GM18511 (cell line): ENCODE measurements around the gene TECTB.

ENCODE experiments used
- ATAC-seq: cut with Tn5 transposase; IDR thresholded peaks from one replicate; pipeline ENCODE4 v1.9.1; 2021; ENCODE audit warnings: mild to moderate bottlenecking, moderate library complexity; ENCODE audit not compliant: unreplicated experiment

TECTB gene

DNA sequence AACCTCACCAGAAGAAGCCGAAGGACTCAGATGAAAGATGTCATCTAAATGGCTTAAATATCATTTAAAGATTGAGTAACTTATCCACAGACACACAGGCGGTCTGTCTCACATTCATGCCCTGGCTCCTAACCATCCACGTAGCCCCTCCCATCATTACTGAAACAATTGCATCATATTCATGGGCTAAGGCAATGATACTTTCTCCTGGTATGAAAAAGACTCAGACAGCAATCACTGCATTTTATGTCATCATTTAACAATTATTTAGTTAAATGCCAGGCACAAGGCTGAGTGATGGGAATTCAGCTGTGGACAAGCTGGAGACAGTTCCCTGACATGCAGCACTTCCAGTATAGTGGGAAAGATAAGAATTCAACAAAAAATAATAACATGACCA is 11.2 kb upstream of the TECTB start:
- ATAC-seq = no peak

DNA sequence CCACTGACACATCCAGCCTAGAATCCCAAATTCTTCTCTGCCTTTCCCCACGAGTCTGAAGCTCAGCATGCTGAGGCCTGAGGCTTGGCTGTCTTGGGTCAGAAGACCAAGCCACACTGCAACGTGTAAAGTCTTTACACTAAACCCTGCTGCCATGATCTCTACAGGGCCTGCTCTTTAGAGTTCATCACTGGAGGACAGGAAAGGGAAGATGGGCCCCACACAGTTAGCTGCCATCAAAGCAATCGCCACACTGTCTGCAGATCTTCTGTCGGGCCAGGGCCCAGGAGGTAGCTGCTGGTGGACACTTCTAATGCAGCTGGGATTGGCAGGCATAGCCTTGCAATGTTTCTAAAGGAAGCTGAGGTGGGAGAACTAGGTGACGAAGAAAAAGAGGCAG is 8.4 kb upstream of the TECTB start:
- no peak for ATAC-seq

DNA sequence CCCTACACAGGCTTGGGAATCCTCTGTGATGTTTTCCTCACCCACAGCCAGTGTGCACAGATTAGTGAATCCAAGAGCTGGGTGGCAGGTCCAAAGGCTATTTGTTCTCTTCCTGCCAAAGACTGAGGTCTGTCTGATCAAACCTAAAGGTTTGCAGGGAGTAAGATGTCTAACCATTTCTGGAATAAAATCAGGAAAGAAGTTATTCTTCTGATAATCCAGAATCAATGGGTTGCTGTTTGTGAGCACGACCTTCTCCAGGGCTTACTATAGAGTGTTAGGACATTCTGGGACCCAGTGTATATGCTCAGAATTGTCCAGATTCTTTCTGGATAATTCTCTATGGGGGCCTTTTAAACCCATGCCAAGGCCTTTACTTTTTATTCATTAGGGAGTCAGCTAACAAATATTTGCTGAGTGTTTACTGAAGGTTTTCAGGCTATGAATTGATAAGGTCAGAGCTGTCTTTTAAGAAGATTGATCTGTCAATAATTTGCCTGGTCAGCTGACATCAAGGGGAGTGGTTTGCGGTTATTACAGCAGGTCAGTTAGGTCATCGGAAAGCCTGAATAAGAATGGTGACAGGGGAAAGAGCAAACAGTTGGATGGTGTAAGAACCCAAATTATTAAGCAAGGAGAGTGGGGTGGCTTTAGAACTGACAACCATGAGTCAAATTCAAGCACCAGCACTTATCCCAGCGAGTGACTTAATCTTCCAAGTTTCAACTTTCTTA is 7.5 kb upstream of the TECTB start:
- ATAC-seq = no peak

DNA sequence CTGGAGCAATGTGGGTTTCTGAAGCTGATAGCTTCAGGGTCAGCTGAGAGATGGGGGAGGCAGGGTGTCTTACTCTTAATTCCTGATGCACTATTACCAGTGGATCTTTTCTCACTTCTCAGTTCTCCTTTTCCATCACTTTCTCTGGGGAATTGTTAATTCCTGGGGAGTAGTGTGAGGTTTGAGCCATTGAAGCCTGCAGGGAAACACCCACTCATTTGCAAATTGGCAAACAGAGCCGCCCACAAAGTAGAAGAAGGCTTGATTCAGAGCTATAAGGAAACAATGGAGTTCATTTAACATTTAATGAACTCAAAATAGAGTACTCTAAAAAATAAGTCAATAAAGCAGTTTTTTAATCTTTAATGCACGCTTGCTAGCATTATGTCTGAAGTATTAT is 4.3 kb upstream of the TECTB start:
- ATAC-seq = no peak

DNA sequence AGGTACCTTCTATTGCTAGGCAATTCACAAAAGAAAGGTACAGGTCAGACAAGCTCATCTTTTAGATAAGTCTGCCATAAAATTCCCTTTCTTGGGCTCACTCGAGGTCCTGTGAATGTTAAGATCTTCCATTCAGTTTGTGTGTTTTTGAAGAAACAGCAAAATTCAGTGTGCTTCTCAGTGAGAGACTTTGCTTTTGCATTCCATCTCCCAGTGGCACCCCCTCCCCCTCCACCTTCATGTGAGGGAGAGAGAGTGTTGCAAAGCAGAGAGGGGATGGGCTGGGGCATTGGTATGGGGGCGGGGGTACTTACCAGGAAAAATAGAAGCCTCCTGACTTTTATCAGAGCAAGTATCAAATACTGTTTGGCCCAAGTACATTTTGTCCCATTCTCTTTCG is 3.8 kb upstream of the TECTB start:
- no peak for ATAC-seq

DNA sequence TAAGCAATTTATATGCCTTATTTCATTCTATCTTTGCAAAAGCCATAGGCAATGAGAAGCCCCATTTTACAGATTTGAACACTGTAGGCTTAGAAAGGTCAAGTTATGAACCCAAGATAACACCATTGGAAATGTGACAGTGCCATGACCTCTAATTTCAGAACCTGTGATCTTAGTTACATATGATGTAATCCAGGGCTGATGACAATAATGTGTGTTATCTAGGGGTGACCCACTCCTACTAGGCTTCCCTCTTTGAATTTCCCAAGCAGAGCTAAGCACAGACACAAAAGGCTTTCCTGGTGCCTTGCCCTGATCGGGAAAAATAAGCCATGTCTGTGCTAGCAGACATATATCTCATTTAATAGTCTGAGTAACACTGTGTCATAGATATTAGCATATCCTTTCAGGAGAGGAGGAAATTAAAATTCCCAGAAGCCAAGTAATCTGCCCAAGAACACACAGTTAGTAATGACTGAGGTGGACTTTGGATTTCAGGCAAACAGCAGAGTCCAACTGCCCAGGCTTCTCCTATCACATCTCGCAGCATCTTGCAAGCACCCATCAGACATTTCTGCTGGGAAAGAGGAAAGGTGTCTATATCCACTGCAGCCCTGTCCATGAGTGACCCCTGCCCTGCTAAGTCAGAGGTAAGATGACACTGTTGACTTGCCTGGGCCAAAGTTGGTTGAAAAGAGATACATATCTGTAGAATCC is 2.8 kb upstream of the TECTB start:
- no peak for ATAC-seq

DNA sequence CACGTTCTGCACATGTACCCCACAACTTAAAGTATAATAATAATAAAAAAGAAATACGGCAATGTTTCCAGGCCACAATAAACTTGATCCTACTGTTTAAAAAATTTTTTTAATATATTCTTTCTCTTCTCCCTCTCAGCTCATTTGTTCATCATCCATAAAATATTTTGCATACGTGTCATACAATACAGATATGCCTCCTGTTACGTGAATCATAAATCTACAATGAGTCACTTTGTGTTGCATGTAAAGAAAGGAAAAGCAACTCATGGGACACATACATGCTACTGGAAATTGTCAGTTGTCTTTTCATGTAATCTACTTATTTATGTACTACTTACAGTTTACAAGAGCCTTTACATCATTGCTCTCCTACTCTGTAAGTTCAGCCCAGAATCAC is 1.1 kb upstream of the TECTB start:
- no peak for ATAC-seq

DNA sequence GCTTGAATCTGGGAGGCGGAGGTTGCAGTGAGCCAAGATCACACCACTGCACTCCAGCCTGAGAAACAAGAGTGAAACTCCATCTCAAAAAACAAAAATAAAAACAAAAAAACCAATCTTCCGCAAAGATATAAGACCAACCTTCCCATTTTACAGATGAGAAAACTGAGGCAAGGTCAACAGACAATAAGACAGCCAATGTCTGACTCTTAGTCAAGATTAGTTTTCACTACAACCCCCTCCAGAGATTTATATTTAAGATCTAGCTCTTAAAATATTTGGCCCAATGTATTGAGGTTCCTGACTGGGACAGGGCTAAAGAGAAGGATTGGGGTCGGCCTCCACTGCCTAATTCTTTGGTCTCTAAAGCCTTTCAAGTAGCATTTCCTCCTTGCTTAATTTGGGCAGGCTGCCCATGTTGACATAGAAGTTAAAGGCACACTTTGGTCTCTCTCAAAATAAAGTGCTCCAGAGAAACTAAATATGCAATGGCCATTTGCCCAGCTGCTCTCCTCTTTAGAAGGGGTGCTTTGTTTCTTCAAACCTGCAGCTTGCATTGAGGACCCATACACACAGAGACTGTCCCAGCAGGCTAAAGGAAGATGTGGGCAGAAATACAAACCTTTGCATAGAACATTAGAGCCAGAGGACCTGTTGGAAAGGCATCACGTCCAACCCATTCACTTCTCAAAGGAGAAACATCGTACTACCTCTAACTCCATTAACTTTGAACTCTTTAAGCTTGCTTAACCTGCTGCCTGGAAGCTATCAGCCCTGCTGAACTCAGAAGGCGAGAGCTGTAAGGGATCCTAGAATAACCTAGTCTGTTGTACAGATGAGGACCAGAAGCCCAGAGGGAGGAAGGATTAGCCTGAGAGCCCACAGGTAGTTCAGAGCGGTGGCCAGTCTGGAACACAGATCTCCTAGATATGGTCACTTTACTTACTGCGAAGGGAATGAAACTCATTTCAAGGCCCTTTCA is 3.9 kb downstream of the TECTB start:
- no peak for ATAC-seq

DNA sequence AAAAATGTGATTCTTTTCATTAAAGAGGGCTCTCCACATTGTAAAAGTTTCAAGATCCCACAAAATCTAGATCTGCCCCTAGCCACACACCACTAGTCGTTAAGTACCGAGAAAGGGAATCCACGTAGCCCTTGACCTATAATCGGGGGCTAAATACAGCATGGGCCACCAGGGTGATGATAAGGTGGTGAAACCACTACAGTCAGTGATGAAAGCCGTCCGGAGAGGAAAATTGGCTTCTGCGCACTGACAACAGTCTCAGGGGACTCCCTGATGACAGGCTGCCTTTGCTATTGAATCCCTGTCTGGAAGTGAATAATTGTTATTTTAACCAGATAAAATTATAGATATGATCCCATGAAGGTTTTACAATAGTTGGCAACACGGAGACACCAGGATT is 4.6 kb downstream of the TECTB start:
- ATAC-seq = no peak

DNA sequence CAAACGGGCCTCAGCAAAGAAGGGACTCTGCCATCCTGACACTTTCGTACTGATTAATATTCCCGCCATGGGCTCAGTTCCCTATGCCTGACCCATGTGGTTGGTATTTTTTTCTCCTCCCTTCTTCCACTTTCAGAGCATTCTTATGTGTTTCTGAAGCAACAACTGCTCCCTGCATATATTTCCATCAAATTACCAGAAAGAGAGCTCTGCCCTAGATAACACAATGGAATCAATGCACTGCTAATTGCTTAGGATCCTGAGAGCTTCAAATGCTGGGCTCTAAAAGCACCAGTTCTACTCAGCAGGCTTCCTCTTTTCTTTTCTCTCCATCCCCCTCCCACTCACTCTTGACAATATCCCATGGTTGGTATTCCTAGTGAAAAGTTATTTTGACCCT is 5.3 kb downstream of the TECTB start:
- no peak for ATAC-seq

DNA sequence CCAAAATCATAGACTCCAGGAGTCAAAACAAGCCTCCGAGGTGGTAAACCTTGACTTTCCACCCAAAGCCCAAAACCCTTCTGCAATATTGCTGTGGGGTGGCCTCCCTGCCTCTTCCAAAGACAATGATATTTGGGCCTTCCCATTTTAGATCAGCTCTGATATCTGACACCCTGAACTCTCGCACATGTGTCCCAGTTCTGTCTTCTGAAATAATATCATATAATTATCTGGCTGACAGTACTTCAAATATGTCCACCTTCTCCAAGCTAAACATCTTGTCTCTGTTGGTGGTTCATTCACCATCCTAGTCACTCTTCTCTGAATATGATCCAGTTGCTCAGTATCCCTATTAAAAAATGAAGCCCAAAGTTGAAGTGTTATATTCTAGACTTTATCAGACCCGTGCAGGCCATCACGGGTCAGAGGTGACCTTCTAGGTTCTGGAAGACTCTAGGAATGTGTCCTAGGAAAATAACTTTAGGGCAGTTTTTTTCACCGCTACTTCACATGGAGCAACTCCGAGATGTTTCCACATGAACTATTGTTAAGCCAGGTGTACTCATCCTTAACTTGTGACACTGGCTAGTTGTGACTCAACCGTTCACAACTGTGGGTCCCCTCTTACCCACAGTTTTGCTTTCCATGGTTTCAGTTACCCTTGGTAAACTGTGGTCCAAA is 6.3 kb downstream of the TECTB start:
- ATAC-seq = no peak

DNA sequence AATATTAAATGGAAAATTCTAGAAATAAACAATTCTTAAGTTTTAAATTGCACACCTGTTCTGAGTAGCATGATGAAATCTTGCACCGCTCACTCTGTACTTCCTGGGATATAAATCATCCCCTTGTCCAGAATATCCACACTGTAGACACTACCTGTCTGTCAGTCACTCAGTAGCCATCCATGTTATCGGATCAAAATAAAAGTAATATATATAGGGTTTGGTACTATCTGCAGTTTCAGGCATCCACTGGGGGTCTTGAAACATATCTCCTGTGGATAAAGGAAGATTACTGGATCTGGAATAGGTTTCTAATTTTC is 6.8 kb downstream of the TECTB start:
- ATAC-seq = no peak

DNA sequence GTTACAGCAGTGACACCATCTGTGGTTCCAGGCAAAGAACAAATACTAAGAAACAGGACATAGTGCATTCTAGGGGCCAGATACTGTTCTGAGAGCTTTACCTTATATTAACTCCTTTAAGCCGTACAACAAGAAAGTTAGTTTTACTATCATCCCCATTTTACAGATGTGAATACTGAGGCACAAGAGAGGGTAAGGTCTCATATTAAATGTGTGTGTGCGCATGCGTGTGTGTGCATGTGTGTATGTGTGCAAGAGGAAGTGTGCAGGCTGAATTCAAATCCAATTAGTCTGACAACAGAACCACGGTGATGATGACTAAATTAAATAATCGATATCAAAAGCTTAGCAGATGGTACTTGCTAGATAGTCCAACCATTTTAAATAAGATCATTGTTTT is 11.0 kb downstream of the TECTB start:
- no peak for ATAC-seq

DNA sequence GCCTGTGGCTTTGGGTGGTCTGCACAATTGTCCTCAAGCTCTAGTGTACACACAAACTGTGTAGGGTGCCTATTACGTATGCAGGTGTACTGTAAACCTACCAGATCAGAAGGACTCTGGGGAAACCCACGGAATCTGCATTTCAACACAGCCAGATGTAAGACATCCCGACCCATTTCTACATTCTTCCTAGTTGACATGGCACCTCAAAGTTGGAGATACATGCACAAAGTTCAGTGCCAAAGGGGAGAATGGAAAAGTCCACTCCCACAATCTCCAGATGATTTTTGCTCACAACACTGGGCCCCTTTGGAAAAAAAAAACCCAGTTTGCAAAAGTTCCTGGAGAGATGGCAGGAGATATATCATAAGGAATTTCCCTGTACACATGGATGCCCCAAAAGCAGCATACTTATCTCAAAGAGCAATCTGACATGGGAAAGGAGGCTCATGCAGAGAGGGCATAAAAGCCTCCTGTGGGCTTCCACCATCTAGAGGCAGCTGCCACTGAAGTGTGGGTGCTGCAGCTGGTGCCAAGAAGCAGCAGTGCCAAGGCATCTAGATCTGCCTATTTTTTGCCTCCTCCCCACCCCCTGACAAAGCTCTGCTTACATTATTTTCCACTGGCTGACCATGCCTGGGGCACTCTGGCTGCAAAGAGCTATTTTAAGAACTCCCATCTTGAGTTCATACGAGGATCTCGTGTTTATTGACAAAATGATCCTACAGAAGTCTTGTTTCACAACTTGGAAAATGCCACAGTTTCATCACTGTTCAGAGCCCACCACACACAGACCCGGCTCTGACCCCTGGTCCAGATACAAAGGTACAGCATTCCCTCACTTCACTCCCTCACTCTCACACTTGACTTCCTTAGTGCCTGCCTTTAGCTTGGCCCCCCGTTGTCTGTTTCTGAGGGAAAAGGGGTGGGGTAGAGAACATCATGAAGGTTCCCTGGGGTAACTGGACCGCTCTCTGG is 12.9 kb downstream of the TECTB start:
- no peak for ATAC-seq

DNA sequence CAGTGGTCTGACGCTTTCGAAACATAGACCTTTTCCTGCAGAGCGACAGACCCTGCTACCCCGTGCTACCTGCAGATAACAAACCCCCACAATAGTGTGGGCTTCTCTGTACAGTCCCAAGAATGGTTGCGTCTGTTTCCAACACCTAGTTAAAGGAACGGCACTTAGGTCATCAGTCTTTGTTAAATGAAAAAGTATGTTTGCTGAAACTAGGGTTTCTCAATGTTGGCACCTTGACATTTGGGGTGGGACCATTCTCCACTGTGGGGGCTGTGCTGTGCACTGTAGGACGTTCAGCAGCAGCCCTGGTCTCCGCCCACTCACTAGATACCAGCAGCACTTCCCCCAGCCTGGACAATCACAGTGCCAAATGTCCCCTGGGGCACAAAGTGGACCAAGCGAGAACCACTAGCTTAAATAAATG is 13.7 kb downstream of the TECTB start:
- ATAC-seq = no peak

DNA sequence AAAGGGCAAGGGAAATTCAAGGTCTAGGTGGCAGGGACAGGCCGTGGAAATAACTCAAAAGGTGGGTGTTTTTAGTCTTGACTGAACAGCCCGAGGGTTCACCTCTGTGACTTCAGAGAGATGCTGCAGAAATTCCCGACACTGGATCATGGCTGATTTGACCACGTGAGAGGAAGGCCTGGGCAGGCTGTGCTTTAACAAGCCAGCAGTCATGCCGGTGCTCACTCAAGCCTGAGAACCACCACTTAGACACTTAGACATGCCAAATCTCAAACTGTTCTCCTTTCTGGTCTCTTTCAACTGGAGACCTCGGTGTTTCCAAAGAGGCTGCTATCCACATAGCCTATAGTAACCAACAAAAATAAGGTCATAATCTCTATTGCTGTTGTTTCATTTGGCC is 15.4 kb downstream of the TECTB start:
- ATAC-seq = no peak

DNA sequence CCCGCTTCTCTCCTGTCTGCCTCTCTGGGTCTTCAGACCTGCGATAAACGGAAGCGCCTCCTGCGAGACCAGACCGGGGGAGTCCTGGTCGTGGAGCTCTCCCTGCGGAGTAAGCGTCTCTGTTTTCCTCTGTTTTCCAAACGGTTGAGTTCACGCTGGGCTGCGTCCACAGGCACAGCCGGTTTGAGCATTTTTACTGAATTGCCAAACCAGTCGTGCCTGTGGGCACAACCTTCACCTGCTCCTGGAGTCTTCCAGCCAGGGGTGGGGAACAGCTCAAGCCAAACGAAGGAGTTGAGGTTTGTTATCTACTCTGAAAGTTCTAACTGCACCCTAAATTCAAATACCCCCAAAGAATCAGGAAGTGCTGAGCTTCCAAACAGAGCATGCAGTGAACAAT is 16.3 kb downstream of the TECTB start:
- ATAC-seq = no peak

DNA sequence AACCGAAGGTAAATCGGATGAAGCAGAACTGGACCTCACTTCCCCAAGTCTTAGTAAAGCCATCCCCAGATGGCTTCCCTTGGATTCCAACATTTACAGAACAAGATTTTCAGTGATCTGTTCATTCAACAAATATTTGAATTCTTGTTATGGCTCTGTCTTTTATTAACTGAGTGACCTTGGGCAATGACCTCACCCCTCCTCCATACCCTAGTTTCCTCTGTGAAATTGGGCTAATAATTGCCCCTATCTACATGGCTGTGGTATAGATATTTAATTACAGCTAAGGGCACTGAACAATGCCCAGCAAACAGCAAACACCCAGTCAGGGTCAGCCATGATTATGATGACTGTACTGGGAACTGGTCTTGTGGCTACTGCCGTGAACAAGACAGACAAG is 19.1 kb downstream of the TECTB start:
- no peak for ATAC-seq

DNA sequence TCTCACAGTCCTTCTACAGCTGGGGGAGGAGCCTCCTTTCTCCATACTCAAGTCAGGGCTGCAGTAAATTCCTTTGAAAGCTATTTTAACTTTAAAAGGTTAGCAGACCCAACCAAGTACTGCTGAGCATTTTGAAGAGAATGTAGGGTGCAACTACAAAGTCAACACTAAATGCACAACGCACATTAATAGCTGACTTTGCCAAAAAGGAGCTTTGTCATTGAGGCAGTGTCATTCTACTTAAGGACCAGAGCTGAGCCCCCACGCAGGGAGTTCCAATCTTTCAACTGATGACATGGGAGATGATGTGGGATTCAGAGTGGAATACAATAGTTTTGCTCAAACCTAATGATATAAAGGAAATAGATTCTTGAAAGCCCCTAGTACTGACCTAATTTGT is 20.3 kb downstream of the TECTB start:
- no peak for ATAC-seq

DNA sequence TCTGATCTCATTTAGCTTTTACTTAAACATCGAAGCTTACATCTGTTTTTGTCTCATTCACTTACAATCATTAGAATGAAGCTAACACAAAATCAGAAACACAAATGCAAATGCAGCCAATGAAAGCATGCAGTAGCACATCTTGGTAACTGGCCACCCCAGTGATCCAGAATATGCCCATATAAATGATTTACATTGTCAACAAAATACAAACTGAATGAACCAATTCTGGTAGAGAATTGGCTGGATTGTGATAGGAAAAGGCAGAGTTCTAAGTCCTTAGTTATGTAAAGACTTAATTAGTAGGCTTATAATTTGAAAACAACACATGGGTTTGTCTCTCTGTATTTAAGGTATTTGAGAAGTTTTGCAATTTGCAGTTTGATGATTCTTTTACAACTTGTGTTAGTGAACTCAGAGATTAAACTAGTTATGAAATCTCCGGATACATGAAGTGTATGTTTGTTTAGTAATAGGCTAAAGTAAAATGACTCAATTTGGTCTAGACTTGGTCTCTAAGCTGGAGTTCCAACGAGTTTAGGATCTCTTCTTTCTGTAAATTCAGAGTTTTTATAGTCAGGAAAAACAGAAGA is 21.2 kb downstream of the TECTB start:
- ATAC-seq = no peak
